Activated T-helper 1 cell treated with anti-CD3 and anti-CD28 coated beads, Interleukin-12 subunit alpha, Interleukin-12 subunit beta, Interleukin-2, Interleukin-4 antibody, amounts not matched to agents 30 ng/mL and 10 ng/mL and 1 ng/mL, durations not matched to agents 14 hours and 24 hours and 36 hours (primary cell): ENCODE measurements around the gene F3. TPM values are rescaled to one million over a fixed set of nuclear protein-coding genes. Genes with fewer than 3 reads are reported as not detected.
"Not testable (repeated sequence)": the region's sequence is repeated elsewhere in the genome, so short reads cannot be mapped to it uniquely, and the experiment has no call there.

Experiments
- DNase-seq: peaks from one replicate; pipeline ENCODE4 v3.0.0; 2021; ENCODE audit warnings: low spot score
- H3K27ac Mint-ChIP-seq: one replicate; pipeline ENCODE4 v1.8.0; 2021; ENCODE audit warnings: mild to moderate bottlenecking, mixed read lengths
- H3K27me3 Mint-ChIP-seq: one replicate; pipeline ENCODE4 v1.8.0; 2022; ENCODE audit warnings: mild to moderate bottlenecking, moderate library complexity, mixed read lengths; ENCODE audit not compliant: insufficient read depth
- H3K36me3 Mint-ChIP-seq: one replicate; pipeline ENCODE4 v1.8.0; 2021; ENCODE audit warnings: low read depth, mixed read lengths
- H3K4me1 Mint-ChIP-seq: one replicate; pipeline ENCODE4 v1.8.0; 2021; ENCODE audit warnings: low read depth, mixed read lengths
- H3K4me3 Mint-ChIP-seq: one replicate; pipeline ENCODE4 v1.8.0; 2021; ENCODE audit warnings: mild to moderate bottlenecking, moderate library complexity, mixed read lengths
- H3K9me3 Mint-ChIP-seq: one replicate; pipeline ENCODE4 v1.8.0; 2021; ENCODE audit warnings: mixed read lengths
- intact Hi-C: fragments of 100-400 bp; cut with micrococcal nuclease; formaldehyde crosslinking; loops from one replicate; pipeline ENCODE4 v1.15.1; 2024
- total RNA-seq: library from RNA; stranded (reverse); gene quantifications from 2 replicates; pipeline ENCODE4 v1.2.3, GENCODE V29; 2022

Gene F3
- total RNA-seq, 1 donor from 2014 or later: 0.16 TPM

GRCh38 chr1:94566436-94566835 is 24.9 kb upstream of the F3 start:
- H3K9me3 Mint-ChIP-seq, H3K27ac Mint-ChIP-seq, DNase-seq, H3K4me3 Mint-ChIP-seq, intact Hi-C loops, H3K27me3 Mint-ChIP-seq, H3K36me3 Mint-ChIP-seq, H3K4me1 Mint-ChIP-seq: not testable (repeated sequence)

GRCh38 chr1:94565901-94566300 is 24.3 kb upstream of the F3 start:
- peaks cover 4% of the 10 kb centered on the region for H3K9me3 Mint-ChIP-seq
- no peak overlapping the region for H3K4me3 Mint-ChIP-seq
- H3K27me3 Mint-ChIP-seq: peaks cover 9% of the 10 kb centered on the region
- DNase-seq: no peak
- H3K4me1 Mint-ChIP-seq: no peaks in the 10 kb centered on the region
- H3K27ac Mint-ChIP-seq: no peak overlapping the region
- no peaks in the 10 kb centered on the region for H3K36me3 Mint-ChIP-seq
- intact Hi-C loops: no loop called here

DNA sequence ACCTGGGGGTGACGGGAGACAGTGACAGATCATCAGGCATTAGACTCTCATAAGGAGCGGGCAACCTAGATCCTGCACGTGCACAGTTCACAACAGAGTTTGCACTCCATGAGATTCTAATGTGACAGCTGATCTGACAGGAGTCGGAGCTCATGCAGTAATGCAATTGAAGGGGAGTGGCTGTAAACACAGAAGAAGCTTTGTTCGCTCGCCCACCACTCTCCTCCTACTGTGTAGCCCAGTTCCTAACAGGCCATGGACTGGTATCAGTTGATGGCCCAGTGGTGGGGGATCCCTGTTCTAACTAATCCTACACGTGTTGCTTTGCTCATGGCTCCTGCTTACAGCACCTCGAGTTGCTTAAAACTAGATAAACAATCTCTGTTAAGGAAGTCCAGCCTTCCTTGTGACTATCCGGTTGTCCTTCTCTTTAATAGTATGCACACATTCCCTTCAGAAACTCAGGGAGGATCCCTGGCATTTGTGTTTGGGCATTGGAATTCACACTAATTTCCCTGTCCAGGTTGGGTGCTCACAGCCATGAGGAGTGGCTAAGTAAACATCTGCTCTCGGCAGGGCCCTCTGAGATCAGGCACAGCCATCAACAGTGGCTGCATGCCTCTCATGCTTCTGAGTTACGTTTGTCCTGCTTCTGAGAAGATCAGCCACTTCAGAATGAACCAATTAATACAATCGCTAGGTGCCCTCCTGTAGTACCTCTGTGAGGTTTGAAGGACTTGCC is 21.1 kb upstream of the F3 start:
- Mint-ChIP-seq H3K4me3 (no peak overlapping the region), H3K36me3 (no peaks in the 10 kb centered on the region), H3K9me3 (no peaks in the 10 kb centered on the region), H3K27me3 (peaks cover 9% of the 10 kb centered on the region), H3K27ac (no peak overlapping the region), H3K4me1 (no peaks in the 10 kb centered on the region)
- intact Hi-C loops: no loop called here
- DNase-seq: no peak

- H3K36me3 Mint-ChIP-seq: no peaks in the 10 kb centered on the region
- intact Hi-C loops: no loop called here
- no peak overlapping the region for H3K4me3 Mint-ChIP-seq
- DNase-seq: no peak
- peaks cover 12% of the 10 kb centered on the region for H3K27me3 Mint-ChIP-seq
- H3K9me3 Mint-ChIP-seq: no peaks in the 10 kb centered on the region
- no peak overlapping the region for H3K27ac Mint-ChIP-seq
- H3K4me1 Mint-ChIP-seq: no peaks in the 10 kb centered on the region
Measured at GRCh38 chr1:94560333-94560732, 18.8 kb upstream of the F3 start.

DNA sequence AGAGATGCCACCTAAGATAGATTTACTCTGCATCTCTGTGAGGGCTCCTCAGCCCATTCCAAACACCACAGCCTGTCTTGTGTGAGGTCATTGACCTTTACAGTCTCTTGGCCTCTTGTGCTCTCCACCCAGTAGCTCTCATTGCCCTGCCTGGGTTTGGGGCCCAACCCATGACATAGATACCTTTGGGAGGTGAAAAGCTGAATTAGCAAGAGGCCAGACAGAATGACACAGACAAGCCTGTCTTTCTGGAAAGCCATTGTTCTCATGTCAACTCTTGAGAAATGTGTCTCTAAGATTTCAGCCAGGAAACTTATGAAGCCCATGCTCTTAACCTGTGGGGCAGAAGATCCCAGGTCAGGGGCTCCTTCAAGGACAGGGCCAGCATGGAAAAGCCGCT is 18.4 kb upstream of the F3 start:
- Mint-ChIP-seq H3K36me3 (no peaks in the 10 kb centered on the region), H3K4me1 (no peaks in the 10 kb centered on the region), H3K27ac (no peak overlapping the region), H3K9me3 (no peaks in the 10 kb centered on the region), H3K27me3 (peaks cover 11% of the 10 kb centered on the region), H3K4me3 (no peak overlapping the region)
- no peak for DNase-seq
- intact Hi-C loops: no loop called here

DNA sequence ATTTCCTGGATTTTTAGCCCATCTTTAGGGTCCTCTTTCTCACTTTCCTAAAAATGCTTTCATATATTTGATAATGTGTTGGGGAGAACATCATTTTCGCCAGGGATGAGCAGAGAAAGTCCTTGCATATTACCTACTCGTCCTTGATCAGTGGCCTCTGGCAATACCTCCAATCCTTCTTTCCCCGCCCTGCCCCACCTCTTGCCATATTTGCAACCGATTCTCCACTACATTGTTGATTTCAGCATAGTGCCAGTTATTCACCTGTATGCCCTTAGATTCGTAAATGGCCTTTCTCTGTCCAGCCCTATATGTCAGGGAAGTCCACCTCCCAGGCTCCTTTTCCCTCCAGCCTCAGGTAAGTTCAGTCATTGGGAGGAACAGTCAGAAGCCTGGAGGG is 13.5 kb upstream of the F3 start:
- H3K27ac Mint-ChIP-seq: no peak overlapping the region
- no peak for DNase-seq
- no peak overlapping the region for H3K4me3 Mint-ChIP-seq
- no peaks in the 10 kb centered on the region for H3K9me3 Mint-ChIP-seq
- H3K4me1 Mint-ChIP-seq: no peaks in the 10 kb centered on the region
- intact Hi-C loops: no loop called here
- H3K36me3 Mint-ChIP-seq: no peaks in the 10 kb centered on the region
- peaks cover 3% of the 10 kb centered on the region for H3K27me3 Mint-ChIP-seq

DNA sequence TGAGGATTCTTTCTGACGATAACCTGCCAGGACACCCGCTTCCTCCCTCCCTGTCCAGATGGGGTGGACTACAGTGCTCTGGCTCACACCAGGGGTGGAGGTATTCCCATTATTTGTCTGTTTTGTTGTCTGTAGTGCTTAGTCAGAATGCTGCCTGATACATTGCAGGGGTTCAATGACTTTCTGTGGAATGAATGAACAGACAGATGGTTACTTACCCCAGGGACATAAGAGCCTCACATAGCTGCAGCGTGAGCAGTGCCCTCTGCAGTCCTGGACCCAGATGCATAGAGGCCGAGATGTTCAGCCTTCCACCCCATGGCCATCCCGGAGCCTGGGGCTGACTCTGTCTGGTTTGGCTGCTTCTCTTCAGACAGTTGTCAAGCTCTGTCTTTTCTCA is 13.0 kb upstream of the F3 start:
- Mint-ChIP-seq H3K9me3 (no peaks in the 10 kb centered on the region), H3K27me3 (peaks cover 6% of the 10 kb centered on the region), H3K4me1 (no peaks in the 10 kb centered on the region), H3K36me3 (no peaks in the 10 kb centered on the region), H3K27ac (no peak overlapping the region), H3K4me3 (no peak overlapping the region)
- intact Hi-C loops: no loop called here
- no peak for DNase-seq

GRCh38 chr1:94553931-94554330 is 12.4 kb upstream of the F3 start:
- Mint-ChIP-seq H3K27ac (no peak overlapping the region), H3K27me3 (peaks cover 6% of the 10 kb centered on the region), H3K4me3 (no peak overlapping the region), H3K36me3 (no peaks in the 10 kb centered on the region), H3K9me3 (no peaks in the 10 kb centered on the region), H3K4me1 (no peaks in the 10 kb centered on the region)
- no peak for DNase-seq
- intact Hi-C loops: no loop called here

GRCh38 chr1:94553323-94553730 is 11.8 kb upstream of the F3 start:
- H3K27ac Mint-ChIP-seq: no peak overlapping the region
- no peak for DNase-seq
- intact Hi-C loops: no loop called here
- peaks cover 9% of the 10 kb centered on the region for H3K27me3 Mint-ChIP-seq
- H3K4me1 Mint-ChIP-seq: no peaks in the 10 kb centered on the region
- H3K4me3 Mint-ChIP-seq: no peak overlapping the region
- H3K9me3 Mint-ChIP-seq: no peaks in the 10 kb centered on the region
- no peaks in the 10 kb centered on the region for H3K36me3 Mint-ChIP-seq

DNA sequence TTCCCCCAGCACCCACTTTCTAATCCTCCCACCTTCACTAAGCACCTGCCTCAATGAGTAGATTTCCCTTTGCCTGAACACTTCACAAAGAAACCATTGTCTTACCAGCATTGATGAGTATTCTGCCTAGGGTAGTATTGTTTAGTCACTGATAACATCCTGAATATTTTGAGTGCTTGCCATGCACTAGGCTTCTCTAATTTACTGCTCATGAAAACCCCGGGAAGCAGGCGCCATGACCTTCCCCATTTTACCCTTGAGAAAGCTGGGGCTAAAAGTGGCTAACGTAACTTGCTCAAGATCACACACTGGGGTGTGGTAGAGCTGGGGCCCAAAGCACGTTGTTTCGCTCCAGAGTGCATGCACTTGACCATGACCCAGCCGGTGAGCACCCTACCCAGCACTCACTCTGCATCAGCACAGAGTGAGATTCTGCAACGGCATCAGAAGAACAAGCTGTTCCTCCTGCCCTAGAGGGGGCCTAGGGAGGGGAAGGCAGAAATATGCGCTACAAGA is 10.6 kb upstream of the F3 start:
- DNase-seq: no peak
- H3K27ac Mint-ChIP-seq: no peak overlapping the region
- peaks cover 9% of the 10 kb centered on the region for H3K27me3 Mint-ChIP-seq
- no peaks in the 10 kb centered on the region for H3K9me3 Mint-ChIP-seq
- H3K4me3 Mint-ChIP-seq: no peak overlapping the region
- no peaks in the 10 kb centered on the region for H3K36me3 Mint-ChIP-seq
- intact Hi-C loops: no loop called here
- no peaks in the 10 kb centered on the region for H3K4me1 Mint-ChIP-seq

- Mint-ChIP-seq H3K9me3 (no peaks in the 10 kb centered on the region), H3K4me1 (no peaks in the 10 kb centered on the region), H3K4me3 (no peak overlapping the region), H3K27ac (no peak overlapping the region), H3K27me3 (peaks cover 14% of the 10 kb centered on the region), H3K36me3 (no peaks in the 10 kb centered on the region)
- intact Hi-C loops: no loop called here
- no peak for DNase-seq
Measured at GRCh38 chr1:94551449-94551848, 9.9 kb upstream of the F3 start.

DNA sequence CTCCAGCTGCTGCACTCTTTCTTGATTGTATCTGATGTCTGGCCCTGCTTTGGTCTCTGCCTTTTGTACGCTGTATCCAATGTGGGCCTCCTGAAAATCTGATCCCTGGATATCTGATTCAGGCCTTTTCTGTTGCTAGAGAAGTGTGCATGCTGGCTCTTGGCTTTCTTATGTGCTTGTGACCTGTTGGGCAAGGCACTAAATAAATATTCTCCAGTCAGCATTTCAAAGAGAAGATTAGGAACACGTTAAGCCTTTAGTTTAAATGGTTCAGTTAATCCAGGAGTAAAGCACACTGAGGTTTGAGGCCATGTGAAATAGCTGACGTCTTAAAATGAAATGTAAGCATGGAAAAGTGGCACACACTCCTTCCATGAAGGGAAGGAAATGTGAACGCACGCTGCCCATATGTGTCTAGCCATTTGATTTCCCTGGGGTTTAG is 9.3 kb upstream of the F3 start:
- Mint-ChIP-seq H3K27ac (no peak overlapping the region), H3K4me1 (no peaks in the 10 kb centered on the region), H3K27me3 (peaks cover 18% of the 10 kb centered on the region), H3K4me3 (no peak overlapping the region), H3K9me3 (no peaks in the 10 kb centered on the region), H3K36me3 (no peaks in the 10 kb centered on the region)
- DNase-seq: no peak
- intact Hi-C loops: no loop called here

DNA sequence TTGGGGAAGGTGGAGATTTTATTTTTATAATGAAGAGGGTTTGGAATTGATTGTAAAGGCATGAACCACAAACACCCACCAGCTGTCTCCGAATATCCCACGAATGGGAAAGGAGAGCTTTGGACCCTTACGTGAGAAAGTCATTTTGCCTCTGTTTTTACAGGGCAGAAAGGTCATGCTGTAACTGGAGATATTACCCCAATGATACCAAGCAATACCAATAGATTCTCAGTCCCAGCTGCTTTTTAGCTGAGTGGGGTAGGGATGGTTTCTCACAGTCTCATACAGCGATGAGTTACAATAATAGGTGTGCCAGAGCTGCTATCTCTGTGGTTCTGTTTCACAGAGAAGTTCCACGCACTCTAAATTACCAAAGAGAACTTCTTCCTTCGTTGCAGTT is 8.8 kb upstream of the F3 start:
- intact Hi-C loops: no loop called here
- DNase-seq: no peak
- Mint-ChIP-seq H3K27ac (no peak overlapping the region), H3K4me3 (no peak overlapping the region), H3K4me1 (no peaks in the 10 kb centered on the region), H3K36me3 (no peaks in the 10 kb centered on the region), H3K27me3 (peaks cover 15% of the 10 kb centered on the region), H3K9me3 (no peaks in the 10 kb centered on the region)

GRCh38 chr1:94549706-94550105 is 8.1 kb upstream of the F3 start:
- no peak for DNase-seq
- Mint-ChIP-seq H3K27me3 (peaks cover 21% of the 10 kb centered on the region), H3K36me3 (no peaks in the 10 kb centered on the region), H3K9me3 (no peaks in the 10 kb centered on the region), H3K27ac (no peak overlapping the region), H3K4me3 (no peak overlapping the region), H3K4me1 (no peaks in the 10 kb centered on the region)
- intact Hi-C loops: loop anchor here (10.0 kb wide), 3 partner anchors 315 to 685 kb away; partner anchors contain the start of genes ALG14, ARHGAP29 and RWDD3
